Ramos (cell line): Measurements from ENCODE around the gene MYO1H.

Experiments used
- in situ Hi-C: fragments of 300-500 bp; cut with MboI; formaldehyde crosslinking; loops from one replicate; pipeline ENCODE4 v1.14.3; 2022; ENCODE audit warnings: low sequenced_read_pairs; ENCODE audit not compliant: unreplicated experiment

The MYO1H gene

DNA sequence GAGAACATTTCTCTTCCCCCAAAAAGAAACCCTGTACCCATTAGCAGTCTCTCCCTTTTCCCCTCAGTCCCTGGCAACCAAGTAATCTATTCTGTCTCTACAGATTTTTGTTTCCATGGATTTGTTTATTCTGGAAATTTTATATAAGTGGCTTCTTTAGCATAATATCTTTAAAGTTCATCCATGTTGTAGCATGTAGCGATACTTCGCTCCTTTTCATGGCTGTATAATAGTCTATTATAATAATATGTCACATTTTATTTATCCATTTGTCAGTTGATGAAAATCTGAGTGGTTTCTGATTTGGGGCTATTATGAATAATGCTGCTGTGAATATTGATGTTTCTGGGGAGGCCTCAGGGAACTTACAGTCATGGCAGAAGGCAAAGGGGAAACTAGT, 12.8 kb upstream of the MYO1H start:
- in situ Hi-C loops: no loop called here

DNA sequence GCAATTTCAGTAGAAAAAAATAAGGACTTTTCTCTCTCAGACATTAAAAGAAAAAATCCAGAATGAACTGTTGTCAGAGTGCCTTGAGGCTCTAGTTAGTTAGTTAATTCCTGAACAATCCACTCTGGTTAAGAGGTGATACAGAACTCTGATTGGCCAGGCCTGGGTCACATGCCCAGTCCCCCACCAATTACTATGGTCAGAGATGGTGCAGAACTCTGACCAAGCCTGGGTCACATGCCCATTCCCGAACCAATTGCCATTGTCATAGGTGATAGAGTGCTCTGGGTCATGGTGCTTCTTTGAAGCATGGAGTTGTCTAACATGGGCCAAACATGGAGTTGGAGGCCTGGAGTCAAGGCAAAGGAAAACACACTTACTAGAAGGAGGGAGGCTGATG, 11.1 kb upstream of the MYO1H start:
- in situ Hi-C loops: no loop called here

DNA sequence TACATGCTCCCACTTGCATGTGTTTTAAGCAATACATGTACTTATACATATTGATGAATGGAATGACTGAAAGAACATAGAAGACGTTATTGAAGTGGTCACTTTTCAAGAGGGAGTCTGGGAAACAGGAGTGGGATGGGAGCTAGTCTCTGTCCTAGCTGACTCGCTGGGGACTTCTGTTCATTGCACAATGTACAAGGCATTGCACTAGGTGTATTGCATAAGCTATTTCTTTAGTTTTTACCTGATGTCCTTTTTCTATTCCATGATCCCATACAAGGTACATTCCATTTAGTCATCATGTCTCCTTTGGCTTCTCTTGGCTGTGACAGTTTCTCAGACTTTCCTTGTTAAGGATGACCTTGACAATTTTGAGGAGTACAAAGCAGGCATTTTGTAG, 4.0 kb upstream of the MYO1H start:
- in situ Hi-C loops: no loop called here

DNA sequence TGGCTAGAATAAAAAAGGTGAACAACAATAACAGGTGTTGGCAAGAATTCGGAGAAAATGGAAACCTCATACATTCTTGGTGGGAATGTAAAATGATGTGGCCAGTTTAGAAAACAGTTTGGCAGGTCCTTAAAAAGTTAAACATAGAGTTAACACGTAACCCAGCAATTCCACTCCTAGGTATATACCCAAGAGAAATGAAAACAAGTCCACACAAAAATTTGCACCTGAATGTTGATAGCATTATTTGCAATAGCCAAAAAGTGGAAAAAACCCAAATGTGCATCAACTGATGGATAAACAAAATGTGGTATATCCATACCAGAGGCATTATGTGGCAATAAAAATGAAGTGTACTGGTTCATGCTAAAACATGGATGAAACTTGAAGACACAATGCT, 2.3 kb upstream of the MYO1H start:
- in situ Hi-C loops: no loop called here

DNA sequence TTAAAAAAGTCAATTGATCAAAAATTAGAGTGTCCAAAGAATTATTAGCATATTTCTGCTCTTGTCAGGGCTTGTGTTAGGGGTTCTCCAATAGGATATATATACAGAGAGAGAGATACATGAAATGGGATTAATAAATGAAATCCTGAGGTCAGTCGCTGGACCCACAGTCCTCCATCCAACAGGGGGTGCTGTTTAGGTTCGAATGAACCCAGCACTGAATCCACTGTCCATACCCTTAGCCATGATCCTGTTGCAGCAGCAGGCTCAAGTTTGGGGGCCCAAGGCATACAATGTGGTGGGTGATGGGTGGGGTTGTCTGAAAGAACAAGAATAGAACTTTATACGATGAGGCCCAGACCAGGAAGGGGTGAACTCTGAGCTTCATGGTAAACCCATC, 780 bp upstream of the MYO1H start:
- in situ Hi-C loops: no loop called here

DNA sequence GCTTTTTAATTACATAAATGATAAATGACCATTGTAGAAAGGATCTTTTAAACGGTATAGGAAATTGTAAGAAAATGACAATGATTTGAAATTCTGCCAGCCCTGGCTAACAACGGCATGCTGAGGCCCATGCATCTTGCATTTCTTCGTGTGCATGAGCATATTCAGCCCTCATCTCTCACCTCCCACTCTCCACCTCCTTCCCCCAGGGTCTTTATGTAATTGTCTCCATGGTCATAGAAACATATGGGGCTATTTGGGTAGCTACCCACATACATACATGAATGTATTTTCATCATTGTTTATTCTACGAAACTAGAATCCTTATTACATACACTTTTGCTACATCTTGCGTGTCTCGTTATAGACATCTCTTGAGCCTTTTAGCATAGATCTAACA, 4.5 kb downstream of the MYO1H start:
- in situ Hi-C loops: no loop called here

DNA sequence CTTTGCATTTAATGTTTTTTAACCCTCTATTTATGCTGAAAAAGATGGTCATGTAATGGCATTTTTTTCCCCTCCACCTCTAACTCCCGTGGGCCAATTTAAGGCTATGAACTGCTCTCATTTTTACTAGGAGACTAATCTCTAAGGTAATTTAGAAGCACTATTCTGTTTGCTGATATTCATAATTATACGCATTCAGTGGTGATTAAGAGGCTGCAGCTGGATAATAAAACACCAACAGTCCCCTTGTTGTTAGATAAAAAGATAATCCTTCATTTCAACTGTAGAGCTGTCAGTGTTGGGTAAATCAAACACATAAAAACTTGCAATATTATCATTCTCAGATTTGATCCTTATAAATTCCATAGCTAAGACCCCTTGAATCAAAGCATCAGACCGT, 8.9 kb downstream of the MYO1H start:
- in situ Hi-C loops: no loop called here

DNA sequence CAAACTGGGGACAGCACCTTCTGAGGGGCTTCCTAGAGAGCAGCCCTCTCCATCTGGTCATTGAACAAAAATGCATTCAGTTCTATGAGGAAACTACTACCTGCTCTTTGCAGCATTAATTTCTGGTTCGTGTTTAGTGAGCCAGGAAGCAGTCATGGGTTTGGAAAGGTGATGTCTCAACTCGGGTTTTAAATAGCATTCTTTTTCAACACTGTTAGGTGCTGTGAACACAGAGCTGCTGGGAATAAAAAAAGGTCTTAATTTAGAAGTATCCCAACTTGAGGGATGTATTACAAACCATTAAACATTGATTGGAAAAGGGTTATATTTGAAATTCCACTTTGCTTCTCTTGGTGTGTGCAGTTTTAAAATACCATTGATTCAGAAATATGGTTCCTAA, 9.3 kb downstream of the MYO1H start:
- in situ Hi-C loops: no loop called here

DNA sequence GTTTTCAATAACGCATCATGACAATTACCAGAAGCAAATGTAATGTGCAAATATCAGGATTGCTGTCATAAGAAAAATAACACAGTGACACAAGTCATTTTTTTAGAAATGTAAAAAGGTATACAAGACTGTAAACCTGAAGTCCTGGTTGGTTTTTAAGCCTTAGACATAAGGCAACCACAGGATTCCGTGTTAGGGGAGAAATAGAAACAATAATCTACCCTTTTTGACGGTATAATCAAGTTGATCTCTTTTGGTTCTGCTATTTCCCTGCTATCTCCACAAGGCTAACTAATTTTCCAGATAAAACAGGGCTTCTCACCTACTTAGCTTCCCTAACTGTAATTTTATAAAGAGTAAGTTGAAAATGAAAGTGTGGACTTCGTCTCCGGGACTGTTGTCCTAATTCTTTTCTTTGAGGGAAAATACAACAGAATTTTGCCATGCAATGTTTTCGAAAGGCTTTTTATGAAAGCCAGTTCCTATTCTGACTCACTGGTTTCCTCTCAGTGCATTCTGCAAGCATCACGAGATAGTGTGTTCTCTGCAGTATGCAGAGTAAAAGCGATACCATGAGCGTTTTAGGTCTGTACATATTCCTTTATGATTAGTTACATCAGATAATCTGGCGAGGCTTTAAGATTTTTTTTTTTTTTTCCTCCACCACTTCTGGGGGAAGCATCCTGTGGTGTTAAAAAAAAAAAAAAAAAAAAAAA, 10.6 kb downstream of the MYO1H start:
- in situ Hi-C loops: no loop called here

DNA sequence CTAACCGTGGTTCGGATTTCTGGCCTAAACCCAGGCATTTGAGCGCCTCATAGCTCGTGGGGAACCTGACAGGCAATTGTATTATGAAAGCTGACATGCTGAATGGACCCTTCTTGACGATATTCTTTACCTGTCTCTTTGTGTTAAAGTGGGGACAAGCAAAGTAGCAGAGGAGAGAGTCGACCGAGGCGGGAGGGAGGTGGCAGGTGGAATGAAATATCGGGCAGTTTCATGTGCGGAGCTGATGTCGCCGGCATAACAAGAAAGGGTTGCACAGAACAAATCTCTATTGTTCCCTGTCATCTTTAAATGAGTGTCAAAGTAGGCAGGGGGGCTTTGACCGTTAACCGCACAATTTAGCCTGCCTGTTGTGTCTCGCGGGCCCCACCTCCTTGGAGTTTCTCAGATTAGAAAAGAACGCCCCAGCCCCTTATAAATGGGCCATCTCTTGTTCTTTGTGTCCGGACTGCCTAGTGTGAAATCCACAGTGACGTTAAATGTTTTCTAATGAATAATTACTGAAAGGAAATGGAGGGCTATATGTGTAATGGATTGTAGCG, 11.5 kb downstream of the MYO1H start:
- in situ Hi-C loops: no loop called here

DNA sequence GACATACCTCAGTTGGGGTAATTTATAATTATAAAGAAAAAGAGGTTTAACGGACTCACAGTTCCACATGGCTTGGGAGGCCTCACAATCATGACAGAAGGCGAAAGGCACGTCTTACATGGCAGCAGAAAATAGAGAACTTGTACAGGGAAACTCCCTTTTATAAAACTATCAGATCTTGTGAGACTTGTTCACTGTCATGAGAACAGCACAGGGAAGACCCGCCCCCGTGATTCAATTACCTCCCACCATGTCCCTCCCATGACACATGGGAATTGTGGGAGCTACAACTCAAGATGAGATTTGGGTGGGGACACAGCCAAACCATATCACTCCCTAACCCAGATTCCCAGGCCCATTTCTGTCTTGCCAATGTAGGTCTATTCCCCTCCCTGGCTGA, 22.1 kb downstream of the MYO1H start:
- in situ Hi-C loops: no loop called here

DNA sequence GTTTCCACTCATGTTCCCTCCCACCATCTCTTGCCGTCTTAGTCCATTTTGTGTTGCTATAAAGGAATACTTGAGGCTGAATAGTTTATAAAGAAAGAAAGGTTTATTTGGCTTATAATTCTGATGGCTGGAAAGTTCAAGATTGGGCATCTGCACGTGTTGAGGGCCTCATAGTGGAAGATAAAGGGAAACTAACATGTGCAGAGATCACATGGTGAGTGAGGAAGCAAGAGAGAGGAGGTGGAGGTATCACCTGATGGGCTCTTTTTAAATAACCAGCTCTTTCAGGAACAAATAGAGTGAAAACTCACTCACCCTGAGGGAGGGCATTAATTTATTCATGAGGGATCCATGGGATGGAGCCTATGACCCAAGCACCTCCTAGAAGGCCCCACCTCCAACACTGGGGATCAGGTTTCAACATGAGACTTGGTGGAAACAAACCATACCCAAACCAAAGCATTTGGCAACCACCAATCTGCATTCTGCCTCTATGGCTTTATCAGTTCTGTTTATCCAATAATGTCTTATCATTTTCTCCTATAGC, 29.5 kb downstream of the MYO1H start:
- in situ Hi-C loops: no loop called here

DNA sequence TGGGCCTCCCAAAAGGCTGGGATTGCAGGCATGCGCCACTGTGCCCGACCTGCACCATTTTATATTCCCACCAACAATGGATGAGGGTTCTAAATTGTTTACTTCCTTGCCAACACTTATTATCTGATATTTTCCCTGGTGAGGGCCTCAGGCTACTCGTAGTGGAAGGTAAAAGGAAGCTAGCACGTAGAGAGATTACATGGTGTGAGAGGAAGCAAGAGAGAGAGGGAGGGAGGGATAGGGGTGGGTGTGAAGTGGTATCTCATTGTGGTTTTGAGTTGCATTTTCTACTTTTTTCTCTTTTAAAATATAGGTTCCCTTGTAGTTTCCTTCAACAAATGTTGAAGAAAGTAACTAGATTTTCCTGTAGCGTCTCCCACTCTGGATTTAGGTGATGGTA, 30.9 kb downstream of the MYO1H start:
- in situ Hi-C loops: no loop called here

DNA sequence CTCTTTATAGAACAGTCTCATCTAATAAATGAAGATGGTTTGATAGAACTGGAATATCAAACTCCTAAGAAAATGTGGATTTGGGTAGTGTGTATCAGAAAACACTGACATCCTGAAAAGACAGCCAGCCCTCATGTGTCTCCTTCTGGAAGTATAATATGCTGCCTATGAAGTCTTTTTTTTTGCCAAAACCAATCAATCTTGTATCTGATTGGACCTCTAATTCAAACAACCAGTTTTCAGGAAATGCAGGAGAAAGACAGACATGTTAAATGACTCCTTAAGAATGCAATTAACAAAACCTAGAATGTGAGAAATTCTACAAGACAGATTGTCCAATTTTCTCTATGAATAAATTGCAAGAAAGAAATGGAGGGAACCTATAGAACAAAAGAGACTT, 34.3 kb downstream of the MYO1H start:
- in situ Hi-C loops: loop anchor here (10.0 kb wide), 1 partner anchor 267 kb away; the partner anchor contains the start of gene ACACB

DNA sequence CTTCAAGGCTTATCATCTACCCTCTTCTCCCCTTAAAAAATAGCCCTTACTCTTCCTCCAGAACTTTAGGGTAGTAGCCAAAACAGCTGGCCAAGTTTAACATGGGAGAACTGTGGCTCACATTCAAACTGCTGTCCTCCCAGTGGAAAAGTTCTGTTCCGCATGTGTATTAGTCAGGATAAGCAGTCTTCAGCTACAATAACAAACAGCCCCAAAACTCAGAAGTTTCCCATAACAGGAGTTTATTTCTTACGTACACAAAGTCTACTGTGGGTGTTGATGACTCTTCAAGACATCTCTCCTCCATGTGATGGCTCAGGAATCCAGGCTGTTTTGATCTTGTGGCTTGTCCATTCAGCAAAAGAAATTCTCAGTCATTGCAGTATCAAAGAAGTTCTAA, 35.5 kb downstream of the MYO1H start:
- in situ Hi-C loops: loop anchor here (10.0 kb wide), 1 partner anchor 268 kb away; the partner anchor contains the start of gene ACACB

DNA sequence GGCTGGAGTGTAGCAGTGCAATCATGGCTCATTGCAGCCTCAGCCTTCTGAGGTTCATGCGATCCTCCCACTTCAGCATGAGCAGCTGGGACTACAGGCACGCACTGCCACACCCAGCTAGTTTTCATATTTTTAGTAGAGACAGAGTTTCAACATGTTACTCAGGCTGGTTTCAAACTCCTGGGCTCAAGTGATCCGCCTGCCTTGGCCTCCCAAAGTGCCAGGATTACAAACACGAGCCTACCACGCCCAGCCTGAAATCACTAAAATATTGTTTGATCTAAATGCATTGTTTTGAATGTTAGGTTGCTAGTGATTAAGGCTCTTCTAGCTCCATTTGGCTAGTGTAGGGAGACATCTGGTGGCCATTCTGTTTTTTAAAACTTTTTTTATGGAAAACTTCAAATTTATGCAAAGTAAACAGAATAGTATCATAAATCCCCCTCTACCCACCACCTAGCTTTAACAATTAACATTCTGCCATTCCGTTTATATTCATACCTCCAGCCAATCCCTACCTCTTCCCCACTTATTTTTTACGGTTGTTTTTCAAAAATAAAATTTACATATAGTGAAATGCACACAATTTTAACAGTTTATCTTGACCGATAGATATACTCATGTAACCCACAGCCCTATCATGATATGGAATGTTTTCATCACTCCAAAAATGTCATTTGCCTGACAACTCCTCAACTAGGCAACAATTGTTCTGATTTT, 37.8 kb downstream of the MYO1H start:
- in situ Hi-C loops: loop anchor here (10.0 kb wide), 1 partner anchor 271 kb away; the partner anchor contains the start of gene ACACB

DNA sequence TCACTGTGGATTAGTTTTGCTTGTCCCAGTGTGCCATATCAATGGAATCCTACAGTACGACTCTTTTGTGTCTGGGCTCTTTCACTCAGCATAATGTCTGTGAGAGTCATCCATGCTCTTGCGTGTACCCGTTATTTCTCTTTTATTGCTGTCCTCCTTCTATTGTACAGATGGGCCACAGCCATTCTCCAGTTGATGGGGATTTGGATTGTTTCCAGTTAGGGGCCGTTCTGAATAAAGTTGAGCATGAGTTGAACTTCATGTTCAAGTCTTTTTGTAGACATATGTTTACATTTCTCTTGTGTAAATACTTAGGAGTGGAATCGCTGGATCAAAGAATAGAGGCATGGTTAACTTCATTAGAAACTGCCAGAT, 38.3 kb downstream of the MYO1H start:
- in situ Hi-C loops: loop anchor here (10.0 kb wide), 1 partner anchor 271 kb away; the partner anchor contains the start of gene ACACB

DNA sequence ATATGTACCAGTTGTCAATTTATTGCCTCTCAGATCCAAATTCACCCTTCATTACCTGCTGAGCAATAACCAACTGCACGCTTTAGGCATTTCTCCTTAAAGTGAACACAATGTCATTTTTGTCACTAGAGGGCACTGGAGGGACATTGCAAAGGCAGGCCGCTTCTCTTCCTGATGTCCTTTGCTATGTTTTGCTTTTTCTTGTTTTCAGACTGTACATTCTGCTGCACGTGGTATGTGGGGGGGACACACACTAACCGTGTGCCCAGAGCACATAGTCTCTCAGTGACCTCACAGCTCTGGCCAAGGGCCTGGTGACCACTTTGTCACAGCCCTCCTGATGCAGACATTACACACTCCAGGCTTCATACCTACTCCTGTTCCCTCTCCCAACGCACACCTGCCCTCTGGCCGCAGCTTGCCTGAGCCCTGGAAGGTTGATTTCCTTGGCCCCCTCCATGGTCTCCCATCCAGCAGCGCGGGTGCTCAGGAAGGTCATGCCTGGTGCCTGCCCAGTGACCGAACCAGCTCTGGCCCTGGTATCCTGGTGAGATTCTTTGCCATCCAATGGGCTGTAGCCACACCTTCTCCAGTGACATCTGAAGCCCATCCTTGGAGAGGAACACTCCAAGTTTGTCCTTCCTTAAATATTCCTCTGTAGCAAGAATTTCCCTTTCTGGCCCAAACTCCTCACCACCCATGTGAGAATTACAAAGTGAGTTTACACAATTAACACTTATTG, 39.9 kb downstream of the MYO1H start:
- in situ Hi-C loops: loop anchor here (10.0 kb wide), 1 partner anchor 273 kb away; the partner anchor contains the start of gene ACACB

DNA sequence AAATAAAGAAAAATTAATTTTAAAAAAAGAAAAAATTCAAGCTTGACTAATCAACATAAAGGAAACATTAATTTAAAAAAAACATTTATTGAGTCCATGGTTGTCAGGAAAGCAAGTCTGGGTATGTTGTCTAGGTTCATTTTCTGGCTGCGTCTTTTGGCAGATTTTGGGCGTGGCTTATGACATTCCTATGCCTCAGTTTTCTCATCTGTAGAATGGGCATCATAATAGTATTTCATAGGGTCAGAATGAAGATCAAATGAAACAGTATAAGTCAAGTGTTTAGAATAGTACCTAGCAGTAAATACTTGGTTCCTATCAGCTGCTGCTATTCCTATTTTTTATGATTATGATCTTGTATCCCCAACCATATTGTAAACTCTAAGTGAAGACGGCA, 40.5 kb downstream of the MYO1H start:
- in situ Hi-C loops: loop anchor here (10.0 kb wide), 1 partner anchor 273 kb away; the partner anchor contains the start of gene ACACB

DNA sequence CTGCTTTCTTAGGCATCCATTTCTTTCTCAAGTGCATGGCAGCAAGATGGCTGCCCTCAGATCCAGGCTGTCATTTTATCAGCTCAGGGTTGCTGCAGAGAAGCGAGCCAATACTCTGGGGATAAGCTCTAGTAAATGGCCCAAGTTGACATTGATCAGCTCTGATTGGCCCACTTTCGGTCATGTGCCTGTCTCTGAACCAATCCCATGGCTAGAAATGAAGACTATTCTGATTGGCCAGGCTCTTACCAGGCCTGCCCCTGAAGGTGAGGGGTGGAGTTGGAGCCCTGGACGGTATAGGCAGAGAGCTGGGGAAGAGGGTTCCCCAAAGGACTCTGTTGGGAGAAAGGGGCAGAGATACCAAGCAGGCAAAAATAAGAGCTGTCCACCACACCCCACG, 41.4 kb downstream of the MYO1H start:
- in situ Hi-C loops: loop anchor here (10.0 kb wide), 1 partner anchor 274 kb away; the partner anchor contains the start of gene ACACB
